H1 (cell line): Measurements from ENCODE around the gene HPS6. TPM values are rescaled to one million over a fixed set of nuclear protein-coding genes. Genes with fewer than 3 reads are reported as not detected.

Experiments used
- CHD7 ChIP-seq: fragments of 300-600 bp; sonication (generic); IDR thresholded peaks from 2 replicates; pipeline ENCODE4 v1.7.1; 2012; ENCODE audit warnings: low read length, moderate library complexity, mild to moderate bottlenecking, inconsistent platforms; ENCODE audit not compliant: insufficient replicate concordance
- EGR1 ChIP-seq: IDR thresholded peaks from 2 replicates; pipeline ENCODE4 v1.6.1; 2011; ENCODE audit warnings: low read depth, low read length, borderline replicate concordance
- polyA plus RNA-seq, 7 experiments: library from polyadenylated mRNA; depleted of rRNA in 3 of 7; stranded (reverse) in 5 of 7; unstranded in 2 of 7; fragments of >200 nt in 5 of 7; fragments of 200-250 nt in 2 of 7; gene quantifications; 1 replicate in 5 of 7; 2 replicates in 1 of 7; 4 replicates in 1 of 7; pipeline versions ENCODE4 v1.2.1 to v1.2.3, GENCODE V29; 2011 to 2013; ENCODE audit warnings: missing spikeins in 2 of 7, mixed read lengths in 2 of 7
- total RNA-seq: library from RNA; stranded (reverse); fragmentation: NEBNext Ultra II Directional; extraction: Animal tissue kit (Norgen Biotek cat#: 25700); gene quantifications from 2 replicates; pipeline ENCODE4 v1.2.1, GENCODE V29; 2021
- TF ChIP-seq, protein P1 (sequence below): IDR thresholded peaks from 2 replicates; pipeline ENCODE4 v1.6.1; 2012; ENCODE audit warnings: inconsistent platforms

HPS6 gene
- total and polyA plus RNA-seq, 2 of the 8 experiments (the other 6 are each of a cell fraction or from before 2014, with no cell fraction given) = 10.2 to 17.7 TPM

- no peak for TF ChIP-seq CHD7
- TF ChIP-seq, protein P1, sequence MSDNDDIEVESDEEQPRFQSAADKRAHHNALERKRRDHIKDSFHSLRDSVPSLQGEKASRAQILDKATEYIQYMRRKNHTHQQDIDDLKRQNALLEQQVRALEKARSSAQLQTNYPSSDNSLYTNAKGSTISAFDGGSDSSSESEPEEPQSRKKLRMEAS = no peak
- TF ChIP-seq EGR1 = no peak
- TF ChIP-seq, all 59 proteins: peak for 0
These were observed 44.3 kb downstream of the HPS6 start (continued) for GRCh38 chr10:102109166-102110116.
